PC-3 (cell line): ENCODE results near the gene HDAC5.

Experiments
- EZH2 ChIP-seq: fragments of 300-600 bp; sonication (generic); IDR thresholded peaks from one replicate; pipeline ENCODE4 v1.6.1; 2017; ENCODE audit warnings: antibody characterized with exemption, mild to moderate bottlenecking, low read length; ENCODE audit not compliant: unreplicated experiment
- TF ChIP-seq, protein P1 (sequence below): fragments of 300-600 bp; sonication (generic); conservative IDR thresholded peaks from 2 replicates; pipeline ENCODE4 v1.5.1; 2017; ENCODE audit warnings: antibody characterized with exemption, low read depth, mild to moderate bottlenecking, low read length

DNA sequence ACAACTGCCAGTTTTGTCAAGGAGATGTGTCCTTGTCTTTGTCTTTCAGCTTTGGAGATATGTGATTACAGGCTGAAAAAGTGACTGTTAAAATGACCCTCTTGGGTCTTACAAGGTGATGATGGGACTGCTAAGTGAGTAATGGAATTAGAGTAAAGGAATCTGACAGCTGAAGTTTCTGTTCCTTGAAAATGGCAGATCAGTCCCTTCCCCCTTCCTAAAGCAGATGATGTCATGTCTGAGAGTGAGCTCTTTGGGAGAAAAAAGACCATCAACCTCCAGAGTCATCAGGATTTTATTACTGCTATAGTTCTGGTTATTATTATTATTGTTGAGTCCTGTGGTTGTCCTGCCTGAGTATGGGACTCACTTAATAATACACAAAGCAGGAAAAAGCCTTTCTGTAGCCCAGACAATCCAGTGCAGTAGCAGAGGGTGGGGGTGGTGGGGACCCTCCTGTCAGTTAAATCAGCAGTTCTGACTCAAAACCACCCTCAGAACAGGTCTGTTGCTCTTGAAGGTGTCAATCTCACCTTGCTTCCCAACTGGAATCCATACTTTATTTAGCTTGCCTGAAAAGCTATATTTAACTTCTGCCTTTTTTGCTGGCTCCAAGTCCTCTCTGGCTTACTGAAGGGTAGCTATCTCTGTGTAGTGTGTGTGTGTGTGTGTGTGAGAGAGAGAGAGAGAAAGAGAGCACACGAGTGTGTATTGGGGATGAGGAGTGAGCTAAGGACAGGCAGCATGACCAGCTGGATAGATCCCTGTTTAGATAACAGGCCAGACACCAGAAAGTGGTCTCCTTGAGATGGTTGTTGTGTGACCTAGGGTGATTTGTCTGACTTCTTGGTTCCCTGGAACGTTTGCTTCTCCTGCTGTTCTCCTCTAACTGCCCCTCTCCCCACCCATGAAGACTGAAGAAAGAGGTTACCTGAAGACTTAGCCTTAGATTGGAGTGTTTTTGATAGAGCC is 23.2 kb upstream of the HDAC5 start:
- TF ChIP-seq, protein P1, sequence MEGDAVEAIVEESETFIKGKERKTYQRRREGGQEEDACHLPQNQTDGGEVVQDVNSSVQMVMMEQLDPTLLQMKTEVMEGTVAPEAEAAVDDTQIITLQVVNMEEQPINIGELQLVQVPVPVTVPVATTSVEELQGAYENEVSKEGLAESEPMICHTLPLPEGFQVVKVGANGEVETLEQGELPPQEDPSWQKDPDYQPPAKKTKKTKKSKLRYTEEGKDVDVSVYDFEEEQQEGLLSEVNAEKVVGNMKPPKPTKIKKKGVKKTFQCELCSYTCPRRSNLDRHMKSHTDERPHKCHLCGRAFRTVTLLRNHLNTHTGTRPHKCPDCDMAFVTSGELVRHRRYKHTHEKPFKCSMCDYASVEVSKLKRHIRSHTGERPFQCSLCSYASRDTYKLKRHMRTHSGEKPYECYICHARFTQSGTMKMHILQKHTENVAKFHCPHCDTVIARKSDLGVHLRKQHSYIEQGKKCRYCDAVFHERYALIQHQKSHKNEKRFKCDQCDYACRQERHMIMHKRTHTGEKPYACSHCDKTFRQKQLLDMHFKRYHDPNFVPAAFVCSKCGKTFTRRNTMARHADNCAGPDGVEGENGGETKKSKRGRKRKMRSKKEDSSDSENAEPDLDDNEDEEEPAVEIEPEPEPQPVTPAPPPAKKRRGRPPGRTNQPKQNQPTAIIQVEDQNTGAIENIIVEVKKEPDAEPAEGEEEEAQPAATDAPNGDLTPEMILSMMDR: no peak
- TF ChIP-seq EZH2: no peak
